NCI-H2081 treated with DMSO at 0.1 percent for 48 hours (cell line): ENCODE measurements around the gene SGCG.
"Not testable (repeated sequence)": the region's sequence is repeated elsewhere in the genome, so short reads cannot be mapped to it uniquely, and the experiment has no call there.

ENCODE experiments used
- DNase-seq: peaks from one replicate; lab custom pipeline; 2025; lab: John Stamatoyannopoulos, UW

The SGCG gene, protein sequence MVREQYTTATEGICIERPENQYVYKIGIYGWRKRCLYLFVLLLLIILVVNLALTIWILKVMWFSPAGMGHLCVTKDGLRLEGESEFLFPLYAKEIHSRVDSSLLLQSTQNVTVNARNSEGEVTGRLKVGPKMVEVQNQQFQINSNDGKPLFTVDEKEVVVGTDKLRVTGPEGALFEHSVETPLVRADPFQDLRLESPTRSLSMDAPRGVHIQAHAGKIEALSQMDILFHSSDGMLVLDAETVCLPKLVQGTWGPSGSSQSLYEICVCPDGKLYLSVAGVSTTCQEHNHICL

DNA sequence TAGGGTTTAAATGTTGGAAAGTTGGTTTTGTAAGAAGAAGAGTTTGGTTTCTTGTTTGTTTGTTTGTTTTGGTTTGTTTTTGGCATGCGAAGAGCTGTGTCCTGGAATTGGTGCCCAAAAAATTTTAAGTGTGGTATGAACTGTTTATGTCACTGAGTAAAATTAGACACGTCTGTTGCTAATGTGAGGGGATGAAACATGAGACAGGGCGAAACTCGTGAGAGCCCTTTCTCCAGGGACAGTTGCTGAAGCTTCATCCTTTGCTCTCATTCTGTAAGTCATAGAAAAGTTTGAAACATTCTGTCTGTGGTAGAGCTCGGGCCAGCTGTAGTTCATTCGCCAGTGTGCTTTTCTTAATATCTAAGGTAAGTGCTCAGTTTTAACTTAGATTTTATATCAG is at the start of gene SGCG:
Gene SGCG, plus strand, starts transcription at position 269 of the 400 bp plus-strand sequence. CDS start 22,716 bp downstream, outside the sequence.
- DNase-seq, result no peak

DNA sequence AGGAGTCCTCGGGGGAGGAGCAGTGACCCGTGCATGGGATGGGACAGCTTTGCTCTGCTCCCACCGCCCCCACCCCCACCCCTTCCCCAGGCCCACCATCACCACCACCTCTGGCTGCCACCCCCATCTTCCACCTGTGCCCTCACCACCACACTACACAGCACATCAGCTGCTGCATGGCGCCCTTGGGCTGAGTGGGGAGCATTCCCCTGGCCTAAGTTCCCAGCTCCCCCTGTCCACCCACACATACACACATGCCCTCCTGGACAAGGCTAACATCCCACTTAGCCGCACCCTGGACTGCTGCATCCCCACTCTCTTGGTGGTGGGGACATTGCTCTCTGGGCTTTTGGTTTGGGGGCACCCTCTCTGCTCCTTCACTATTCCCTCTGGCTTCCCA is 46.2 kb upstream of the SGCG start:
- no peak for DNase-seq

DNA sequence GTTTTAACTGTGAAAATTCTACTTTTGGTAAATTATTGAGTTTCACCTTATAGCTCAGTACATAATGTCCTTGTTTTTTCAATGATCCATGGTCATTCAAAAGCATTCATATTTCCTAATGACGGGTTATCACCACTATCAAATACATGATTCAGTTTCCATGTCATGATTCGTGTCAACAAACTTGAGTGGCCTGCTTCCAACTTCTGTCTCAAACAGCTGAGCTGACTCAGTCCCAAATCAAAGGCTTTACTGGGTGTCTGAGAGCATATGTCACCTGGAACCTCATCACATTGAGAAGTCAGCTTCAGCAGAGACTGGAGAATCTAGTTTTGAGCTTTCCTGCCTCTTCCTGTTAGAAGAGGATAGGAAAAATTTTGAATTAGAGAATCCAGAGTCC is 40.3 kb upstream of the SGCG start:
- no peak for DNase-seq

DNA sequence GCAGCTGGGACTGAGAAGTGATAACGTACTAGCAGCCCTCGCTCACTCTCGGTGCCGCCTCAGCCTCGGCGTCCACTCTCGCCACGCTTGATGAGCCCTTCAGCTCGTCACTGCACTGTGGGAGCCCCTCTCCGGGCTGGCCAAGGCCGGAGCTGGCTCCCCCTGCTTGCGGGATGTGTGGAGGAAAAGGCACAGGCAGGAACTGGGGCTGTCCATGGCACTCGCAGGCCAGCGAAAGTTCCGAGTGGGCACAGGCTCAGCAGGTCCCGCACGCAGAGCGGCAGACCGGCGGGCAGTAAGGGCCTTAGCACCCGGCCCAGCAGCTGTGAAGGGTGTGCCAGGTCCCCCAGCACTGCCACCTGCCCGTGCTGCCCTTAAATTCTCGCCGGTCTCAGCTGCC is 38.8 kb upstream of the SGCG start:
- DNase-seq, result no peak

DNA sequence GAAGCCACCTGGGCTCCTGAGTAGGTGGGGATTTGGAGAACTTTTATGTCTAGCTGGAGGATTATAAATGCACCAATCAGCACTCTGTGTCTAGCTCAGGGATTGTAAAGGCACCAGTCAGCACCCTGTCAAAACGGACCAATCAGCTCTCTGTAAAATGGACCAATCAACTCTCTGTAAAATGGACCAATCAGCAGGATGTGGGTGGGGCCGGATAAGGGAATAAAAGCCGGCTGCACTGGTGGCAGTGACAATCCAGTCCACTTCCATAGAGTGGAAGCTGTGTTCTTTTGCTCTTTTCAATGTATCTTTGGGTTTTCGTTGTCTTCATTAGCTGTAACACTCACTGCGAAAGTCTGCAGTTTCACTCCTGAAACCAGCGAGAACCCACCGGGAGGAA is 38.2 kb upstream of the SGCG start:
- DNase-seq, result not testable (repeated sequence)

DNA sequence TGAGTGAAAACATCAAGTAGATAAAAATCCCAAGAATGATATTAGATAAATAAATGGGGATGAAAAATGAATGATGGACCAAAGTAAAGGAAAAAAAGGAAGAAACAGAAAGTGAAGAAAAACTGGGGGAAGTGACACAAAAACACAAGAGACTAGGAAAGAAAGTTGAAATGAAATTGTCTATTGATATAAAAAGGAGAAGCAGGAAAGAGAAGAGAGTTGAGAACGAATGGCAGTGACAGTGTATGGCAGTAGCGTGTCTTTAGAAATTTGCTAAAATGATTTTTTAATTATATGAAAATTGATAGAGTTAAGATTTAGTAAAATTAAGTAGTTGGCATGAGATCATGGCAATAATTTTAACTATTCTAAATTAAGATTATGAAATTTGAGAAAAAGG is 36.3 kb upstream of the SGCG start:
- no peak for DNase-seq

DNA sequence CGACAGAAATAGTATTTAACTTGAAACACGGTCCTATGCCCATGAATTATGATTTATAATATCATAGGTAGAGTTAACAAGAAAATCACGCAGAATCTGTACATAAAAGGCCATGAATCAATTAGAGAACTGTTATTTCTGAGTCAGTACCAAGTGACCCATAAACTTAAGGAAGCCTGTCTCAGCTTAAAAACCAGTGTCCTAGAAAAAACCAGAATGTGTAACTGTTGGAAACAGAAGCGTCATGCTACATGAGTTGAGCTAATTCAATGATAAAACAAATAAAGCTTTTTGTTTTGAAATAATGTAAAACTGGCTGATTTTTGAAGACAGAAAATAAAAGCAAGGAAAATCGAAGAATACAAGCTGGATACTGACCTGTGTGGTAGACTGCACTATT is 34.8 kb upstream of the SGCG start:
- DNase-seq, result no peak

DNA sequence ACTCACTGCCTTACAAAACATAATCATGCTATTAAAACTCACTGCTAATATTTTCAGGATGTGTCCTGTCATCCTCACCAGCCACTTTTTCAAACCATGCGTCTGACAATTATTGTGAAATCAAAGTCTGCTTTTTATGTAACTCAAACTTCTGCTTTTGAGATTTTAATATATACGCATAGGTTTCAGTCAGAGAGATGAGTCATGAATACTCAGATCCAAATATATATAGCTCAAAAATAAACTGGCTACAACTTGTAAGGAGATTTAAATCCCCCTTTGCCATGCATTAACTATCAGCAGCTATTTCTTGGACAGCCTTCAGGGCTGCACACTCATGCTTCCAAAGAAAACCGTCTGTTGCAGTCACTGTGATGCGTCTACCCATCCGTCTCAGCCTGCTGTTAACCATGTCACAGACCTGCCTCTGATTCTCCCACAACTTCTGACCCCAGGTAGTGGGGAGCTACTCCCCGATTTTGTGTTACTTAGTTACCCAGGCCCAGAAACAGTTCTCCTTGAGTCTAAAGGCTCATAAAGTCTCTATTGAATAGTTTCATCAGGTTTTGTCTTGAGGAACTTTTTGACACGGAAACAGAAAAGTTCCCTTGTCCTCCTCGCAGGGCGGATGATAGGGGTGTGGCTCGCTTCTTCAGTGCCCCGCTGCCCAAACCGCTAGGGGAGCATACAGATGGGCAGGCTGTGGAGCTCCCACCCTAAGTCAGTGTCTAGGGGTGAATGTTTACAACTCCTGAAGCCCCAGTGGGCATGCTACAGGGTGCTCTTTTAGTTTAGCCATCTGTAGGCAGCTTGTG is 33.8 kb upstream of the SGCG start:
- no peak for DNase-seq

DNA sequence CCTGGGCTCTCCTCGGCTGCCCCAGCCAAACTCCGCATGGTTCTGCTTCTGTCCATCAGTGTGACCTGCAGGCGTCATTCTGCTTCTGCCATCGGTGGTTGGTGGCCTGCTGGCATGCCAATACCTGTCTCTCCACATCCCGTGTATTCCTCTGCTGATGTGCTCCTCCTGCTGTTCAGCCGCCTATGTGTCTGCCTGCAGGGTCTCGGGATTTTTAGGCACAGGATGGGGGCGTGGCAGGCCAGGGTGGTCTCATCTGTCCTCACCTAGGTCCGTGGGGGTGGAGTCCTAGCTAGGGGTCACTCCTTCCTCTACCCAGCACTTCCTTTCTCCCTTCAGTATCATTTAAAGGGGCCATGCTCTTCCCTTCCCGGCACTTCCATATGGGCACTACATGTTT is 33.0 kb upstream of the SGCG start:
- no peak for DNase-seq

DNA sequence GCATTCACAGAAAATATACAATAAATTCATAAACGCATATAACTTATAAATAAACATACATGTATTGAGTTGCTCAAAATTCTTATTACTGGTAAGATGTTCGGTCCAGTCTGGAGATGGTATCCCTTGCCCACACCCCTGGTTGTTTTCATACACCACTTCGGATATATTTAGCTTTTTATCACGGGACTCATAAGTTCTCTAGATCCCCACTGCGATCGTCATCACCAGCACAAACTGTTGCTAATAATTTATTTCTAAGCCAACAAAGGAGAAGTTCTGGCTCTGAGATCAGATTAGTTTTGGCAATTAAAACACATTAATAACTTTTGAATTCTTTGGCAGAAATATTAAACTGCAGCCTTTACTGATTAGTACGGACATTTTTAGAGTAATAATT is 23.0 kb upstream of the SGCG start:
- no peak for DNase-seq

DNA sequence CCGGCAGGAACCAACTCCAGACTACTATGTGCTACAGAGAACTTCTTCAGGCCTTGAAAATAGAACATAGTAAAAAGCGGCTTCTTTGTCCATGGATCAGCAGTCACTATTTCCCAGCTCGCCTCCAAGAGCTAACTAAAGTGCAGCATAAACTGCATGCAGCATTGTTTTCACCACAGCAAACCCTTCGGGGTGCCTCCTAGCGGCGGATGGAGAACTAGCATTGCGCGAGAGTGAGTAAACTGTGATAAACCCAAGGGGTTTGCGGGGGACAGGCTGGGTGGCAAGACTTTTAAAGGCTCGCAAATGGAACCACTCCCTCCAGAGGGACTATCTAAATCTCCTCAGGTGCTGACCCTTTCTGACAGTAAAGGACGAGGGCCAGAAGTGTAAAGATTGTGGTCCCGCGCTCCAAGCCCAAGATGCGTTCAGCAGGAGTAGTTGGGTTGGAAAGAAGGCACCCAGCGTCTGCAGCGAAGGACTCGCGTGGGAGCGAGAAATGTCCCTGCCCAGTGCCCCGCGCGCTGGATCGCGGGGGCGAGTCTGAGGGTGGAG is 21.5 kb upstream of the SGCG start:
- no peak for DNase-seq

DNA sequence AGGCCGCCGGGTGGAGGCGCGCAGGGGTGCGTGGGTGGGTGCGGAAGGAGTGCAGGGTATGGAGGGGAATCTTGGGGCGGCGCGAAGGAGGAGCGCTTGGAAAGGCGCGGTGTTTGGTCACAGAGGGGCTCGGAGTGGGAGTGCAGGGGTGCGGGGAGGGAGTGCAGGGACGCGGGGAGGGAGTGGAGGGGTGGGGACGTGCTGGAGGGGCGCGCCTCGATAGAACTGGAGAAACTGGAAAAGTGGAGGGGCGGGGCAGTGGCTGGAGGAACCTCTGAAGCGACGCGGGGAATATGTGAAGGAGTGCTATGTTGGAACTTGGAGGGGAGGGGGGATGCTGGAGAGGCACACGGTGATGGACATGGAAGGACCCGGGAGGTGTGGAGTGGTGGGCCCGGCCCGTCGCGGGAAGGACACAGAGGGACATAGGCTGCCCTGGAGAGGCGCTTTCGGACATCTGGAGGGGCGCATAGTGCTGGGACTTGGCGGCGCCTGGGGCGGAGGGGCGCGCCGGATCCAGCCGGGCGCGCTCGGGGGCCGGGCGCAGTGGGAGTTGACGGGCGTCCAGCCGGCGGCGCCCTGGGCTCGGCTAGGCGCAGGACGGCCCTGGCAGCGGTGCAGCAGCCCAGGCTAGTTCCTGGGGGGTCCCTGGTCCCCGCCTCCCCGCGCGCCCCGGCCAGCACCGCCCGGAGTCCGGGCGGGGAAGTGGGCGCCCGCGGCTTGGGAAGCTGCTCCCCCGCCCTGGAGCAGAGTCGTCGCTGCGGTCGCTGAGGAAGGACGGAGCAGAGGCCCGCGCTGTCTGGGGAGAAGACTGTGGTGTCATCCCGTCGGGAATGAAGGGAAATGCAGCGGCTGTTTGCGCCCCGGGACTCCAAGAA is 20.8 kb upstream of the SGCG start:
- no peak for DNase-seq

DNA sequence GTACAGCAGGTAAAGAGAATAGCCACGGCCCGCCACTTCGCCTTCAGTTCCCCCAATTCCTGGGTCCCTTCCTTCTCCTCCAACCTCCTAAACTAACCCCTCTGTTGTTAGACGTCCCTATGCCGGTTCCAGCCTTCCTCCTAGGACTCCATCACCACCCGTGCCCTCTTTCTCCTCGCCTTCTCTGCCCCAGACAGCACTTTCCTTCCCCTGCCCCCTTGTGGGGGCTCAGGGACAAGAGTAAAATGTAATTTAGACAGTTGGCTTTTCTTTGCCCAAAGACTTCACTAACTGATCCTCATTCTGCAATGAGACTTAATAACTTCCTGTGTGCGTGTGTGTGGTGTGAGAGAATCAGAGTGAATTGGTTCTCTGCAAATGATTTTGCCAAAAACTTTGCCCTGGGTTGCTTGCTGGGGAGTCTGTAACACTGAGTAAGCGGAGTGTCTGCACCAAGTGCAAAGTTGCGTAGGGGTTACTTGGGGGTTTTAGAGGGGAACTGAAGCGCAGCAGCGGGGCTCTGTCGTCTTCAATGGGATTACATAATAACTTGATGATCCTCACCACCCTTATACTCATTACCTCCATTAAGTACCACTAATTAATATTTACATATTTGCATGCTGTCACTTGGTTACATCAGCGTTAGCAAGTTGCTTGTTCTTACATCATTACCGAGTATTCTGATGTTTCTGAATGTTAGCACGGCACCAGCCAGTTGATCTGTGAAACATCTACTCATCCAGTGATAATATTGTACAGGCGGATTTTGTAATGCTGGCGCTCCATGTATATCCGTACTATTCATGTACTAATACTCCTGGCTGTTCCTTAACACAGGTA is 19.9 kb upstream of the SGCG start:
- DNase-seq, result no peak

DNA sequence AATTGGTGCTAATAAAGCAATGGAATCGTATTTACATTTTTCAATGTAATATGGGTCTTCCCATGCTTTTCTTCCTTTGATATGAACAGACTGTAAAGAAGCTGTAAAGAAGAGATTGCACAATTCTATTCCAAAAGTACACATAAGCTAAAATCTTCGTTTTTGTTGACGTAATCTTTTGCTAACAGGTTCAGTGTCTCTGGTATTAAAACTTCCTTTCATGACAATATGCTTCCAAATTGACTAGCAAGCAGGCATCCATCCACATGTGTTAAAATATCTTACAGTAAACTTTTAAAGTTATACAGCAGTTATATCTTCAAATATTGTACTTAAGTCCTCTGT is 19.3 kb upstream of the SGCG start:
- no peak for DNase-seq

DNA sequence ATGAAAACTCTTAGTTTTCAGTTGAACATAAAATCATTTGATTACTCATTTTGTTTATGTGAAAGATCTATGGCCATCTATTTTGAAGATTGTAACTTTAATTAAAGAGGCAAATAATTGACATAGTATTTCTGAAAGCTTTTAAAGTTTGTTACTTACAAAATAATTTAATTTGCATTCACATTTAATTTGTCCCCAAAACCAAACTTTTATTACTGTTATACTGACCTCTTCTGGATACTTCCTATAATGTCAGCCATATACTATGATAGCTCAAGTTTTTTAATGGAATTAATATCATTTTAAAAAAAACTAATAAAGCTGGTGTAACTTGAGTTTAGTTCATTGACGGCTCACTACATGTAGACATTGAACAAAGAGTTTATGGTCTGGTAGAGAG is 4.9 kb upstream of the SGCG start:
- DNase-seq, result no peak

DNA sequence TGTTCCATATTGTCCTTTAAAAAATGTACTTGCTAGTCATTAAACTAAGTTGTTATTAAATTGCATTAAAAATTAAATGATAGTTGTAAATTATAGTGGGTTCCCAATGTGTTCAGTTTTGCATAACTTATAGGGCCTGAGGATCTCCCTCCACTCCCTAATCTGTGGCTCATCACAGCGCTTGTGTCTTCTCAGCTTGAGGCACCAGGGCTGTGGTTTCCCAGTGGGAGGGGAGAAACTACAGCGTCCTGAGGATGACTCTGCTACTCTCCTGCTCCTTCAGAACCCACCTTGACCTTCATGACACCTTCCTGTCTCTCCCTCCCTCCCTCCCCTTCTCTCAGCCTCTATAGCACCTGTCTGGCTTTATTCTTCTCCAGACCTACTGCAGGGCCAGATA is 1.4 kb downstream of the SGCG start:
- no peak for DNase-seq

DNA sequence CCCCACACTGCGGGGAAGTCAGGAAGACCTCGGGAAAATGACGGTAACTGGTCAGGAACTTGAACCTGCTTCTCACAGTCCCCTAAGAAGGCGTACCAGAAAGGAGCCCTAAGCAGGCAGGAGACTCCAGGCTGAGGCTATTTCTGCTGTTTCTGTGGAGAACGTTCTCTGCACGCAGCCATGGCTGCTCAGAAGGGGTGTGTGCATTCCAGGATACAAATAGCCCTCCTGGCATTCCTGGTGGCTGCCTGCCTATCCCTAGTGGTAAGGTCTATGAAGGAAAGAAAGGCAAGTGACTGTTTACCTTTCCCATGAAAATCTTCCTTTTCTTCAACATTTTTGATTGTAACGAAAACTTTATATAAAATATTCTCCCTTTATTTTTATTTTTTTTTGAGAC is 2.5 kb downstream of the SGCG start:
- DNase-seq, result no peak

DNA sequence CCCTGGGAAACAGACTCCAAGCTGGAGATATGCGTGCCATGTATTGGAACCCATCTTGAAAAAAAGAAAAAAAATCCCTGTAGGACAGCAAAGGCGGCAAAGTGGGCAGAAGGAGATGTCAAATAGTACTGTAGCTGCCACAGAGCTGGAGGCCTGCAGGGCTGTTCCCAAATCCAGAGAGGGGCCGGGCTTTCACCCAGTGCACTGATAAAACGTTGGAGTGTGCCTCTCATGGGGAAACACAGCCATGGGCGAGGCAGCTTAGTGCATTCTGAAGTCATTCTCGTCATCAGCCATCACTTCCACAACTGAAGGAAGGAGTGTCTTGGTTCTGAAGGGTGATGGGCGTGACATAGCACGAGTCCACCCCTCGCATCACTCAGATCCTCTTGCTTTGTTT is 4.8 kb downstream of the SGCG start:
- no peak for DNase-seq

DNA sequence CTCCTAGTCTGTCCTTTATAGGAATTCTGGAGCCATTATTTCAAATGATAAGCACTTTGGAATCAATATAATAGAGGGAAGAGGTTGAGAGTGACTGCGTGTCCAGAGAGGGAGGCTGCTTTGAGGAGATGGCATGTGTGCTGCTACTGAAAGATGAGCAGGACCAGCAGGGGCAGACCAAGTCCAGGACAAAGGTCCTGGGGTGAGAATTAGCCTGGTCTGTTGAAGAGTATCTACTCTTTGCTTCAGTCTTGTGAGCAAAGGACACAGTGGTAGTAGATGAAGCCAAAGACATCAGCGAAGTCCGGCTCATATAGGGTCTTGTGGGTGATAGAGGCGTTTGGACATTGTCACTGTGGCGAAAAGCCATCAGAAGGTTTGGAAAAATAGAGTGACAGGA is 21.1 kb downstream of the SGCG start:
- DNase-seq, result no peak

DNA sequence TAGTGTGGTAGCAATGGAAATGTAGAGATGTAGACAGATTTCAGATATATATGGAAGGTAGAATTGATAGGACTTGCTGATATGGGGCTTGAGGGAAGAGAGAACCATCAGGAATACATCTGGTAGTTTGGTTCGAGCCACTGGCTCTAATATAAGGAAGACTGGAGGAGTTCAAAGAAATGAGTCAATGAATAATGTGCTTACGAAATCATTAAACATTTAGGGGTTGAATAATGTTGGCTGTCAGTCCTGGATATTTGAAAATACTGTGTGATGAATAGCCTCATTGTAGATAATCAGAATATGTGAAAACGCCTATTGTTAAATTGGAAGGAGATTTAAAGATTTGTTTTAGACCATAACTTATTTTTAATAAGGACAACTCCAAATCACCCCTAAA is 21.6 kb downstream of the SGCG start:
- DNase-seq, result no peak

DNA sequence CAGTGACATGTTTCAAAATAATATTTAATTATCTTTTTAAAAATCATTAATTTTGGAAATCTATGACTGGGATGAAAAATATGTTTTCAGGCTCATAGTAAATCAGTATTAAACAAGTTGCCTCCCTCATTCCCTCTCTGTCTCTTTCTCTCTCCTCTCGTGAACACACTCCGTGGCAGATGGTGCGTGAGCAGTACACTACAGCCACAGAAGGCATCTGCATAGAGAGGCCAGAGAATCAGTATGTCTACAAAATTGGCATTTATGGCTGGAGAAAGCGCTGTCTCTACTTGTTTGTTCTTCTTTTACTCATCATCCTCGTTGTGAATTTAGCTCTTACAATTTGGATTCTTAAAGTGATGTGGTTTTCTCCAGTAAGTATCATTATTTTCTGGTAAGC is 22.7 kb downstream of the SGCG start:
- DNase-seq, result no peak

DNA sequence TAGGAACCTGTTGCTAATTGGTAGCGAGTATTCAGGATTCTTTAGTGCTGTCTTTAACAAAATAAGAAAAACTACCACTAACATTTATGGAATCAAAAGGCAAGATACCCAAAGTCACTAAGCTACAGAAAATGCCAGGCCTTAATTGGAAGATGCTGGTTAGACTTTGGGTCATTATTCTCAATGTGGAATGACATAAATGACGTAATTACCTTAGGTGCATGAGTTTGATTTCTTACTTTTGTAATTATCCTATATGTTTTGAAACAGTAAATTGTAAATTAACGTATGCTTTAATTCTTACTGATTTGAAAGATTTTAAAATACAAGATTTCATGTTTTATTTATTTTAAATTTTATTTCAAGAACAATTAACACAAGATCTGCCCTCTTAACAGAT is 25.0 kb downstream of the SGCG start:
- DNase-seq, result no peak
